Measurements from ENCODE around the gene PDGFRA.
A peak's percentile ranks its signal among the peaks of the same experiment; 100 is the strongest.

Gene PDGFRA

DNA sequence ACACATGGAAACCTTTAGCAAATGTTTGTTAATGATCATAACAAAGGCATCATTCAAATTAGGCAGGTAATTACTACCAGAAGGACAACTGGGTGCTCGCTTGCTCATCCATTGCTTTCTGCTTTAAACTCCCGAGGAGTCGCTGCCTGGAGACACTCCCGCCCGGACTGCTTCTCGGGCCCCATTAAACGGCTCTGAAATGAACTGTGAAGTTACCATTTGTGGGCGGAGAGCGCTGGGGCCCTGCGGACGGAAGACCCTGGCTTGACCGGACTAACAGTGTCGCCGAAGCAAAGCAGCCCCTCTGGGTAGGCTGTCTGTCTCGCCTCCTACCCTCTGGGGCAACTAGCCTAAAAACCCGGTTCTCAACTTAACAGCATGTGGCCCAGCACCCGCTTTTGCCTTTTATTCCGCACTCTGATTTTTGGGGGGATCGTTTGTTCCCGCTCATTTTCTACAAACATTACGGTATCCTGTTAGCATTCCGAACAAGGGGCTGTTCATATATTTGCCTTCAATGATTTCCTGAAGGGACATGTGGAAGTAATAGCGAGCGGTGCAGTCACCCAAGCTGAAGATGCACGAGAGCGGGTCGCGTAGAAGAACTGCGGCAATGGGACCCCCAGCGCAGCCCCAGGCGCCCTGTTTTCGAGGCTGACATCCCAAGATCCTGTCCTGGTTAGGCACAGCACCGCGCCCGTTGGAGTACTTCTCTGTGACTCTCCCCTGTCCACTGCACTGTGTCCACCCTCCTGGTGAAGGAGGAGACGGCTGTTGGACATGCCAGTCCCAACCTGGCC, 1.6 kb upstream of the PDGFRA start:
- TF ChIP-seq, protein P1, sequence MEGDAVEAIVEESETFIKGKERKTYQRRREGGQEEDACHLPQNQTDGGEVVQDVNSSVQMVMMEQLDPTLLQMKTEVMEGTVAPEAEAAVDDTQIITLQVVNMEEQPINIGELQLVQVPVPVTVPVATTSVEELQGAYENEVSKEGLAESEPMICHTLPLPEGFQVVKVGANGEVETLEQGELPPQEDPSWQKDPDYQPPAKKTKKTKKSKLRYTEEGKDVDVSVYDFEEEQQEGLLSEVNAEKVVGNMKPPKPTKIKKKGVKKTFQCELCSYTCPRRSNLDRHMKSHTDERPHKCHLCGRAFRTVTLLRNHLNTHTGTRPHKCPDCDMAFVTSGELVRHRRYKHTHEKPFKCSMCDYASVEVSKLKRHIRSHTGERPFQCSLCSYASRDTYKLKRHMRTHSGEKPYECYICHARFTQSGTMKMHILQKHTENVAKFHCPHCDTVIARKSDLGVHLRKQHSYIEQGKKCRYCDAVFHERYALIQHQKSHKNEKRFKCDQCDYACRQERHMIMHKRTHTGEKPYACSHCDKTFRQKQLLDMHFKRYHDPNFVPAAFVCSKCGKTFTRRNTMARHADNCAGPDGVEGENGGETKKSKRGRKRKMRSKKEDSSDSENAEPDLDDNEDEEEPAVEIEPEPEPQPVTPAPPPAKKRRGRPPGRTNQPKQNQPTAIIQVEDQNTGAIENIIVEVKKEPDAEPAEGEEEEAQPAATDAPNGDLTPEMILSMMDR (IDR thresholded peaks at IDR 0.05; ENCODE audit: control insufficient read depth, extremely low read depth, insufficient read depth) = no peak
- no peak for DNase-seq (ENCODE audit: low read depth)
- no peak overlapping the region for H3K4me3 ChIP-seq (ENCODE audit: low read depth, low read length)

DNA sequence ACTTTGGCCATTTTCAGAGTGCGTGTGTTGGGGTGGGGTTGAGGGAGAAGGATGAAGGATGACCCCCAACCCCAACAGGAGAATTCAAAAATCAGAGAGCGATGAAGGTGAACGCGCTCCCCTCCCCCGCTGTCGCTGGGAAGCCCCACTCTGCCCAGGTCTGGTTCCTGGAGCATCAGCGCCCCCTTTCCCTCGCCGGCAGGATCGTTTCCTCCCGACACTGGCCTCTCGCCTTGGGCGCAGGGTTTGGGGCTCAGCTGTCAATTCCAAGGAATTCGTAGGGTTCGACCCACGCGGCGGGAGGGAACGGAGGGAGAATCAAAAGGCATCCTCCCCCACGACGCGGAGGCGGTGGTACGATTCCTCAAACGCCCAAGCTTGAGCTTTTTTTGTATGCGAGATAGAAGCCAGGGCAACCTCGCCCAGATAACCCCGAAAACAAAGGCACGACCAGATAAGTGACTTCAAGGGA, 1.0 kb upstream of the PDGFRA start:
- TF ChIP-seq, protein P1 (IDR thresholded peaks at IDR 0.05; ENCODE audit: control insufficient read depth, extremely low read depth, insufficient read depth) = peak; percentile 92
- no peak for DNase-seq (ENCODE audit: low read depth)

DNA sequence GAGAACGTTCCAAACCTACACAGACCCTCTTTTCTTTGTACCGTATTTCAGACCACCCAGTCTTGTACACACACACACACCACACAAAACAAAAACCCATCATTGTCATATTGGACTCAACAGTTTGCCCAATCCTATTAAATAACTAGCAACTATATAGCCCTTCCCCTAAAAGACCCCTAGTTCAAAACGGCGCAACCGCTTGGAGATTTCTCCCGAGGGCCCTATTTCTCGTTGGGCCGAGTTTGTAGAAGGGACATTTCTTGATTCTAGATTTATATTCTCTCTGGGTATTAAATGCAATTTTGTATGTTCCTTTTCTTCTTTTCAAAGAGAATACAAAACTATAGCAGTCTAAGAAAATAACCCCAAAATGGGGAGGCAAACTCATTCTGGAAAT, 547 bp upstream of the PDGFRA start:
- TF ChIP-seq, protein P1 (IDR thresholded peaks at IDR 0.05; ENCODE audit: control insufficient read depth, extremely low read depth, insufficient read depth) = no peak
- no peak overlapping the region for H3K4me3 ChIP-seq (ENCODE audit: low read depth, low read length)
- DNase-seq (ENCODE audit: low read depth) = no peak

More for the DNA sequence above, 1.0 kb upstream of the PDGFRA start:
- H3K4me3 ChIP-seq (ENCODE audit: low read depth, low read length) = no peak overlapping the region

DNA sequence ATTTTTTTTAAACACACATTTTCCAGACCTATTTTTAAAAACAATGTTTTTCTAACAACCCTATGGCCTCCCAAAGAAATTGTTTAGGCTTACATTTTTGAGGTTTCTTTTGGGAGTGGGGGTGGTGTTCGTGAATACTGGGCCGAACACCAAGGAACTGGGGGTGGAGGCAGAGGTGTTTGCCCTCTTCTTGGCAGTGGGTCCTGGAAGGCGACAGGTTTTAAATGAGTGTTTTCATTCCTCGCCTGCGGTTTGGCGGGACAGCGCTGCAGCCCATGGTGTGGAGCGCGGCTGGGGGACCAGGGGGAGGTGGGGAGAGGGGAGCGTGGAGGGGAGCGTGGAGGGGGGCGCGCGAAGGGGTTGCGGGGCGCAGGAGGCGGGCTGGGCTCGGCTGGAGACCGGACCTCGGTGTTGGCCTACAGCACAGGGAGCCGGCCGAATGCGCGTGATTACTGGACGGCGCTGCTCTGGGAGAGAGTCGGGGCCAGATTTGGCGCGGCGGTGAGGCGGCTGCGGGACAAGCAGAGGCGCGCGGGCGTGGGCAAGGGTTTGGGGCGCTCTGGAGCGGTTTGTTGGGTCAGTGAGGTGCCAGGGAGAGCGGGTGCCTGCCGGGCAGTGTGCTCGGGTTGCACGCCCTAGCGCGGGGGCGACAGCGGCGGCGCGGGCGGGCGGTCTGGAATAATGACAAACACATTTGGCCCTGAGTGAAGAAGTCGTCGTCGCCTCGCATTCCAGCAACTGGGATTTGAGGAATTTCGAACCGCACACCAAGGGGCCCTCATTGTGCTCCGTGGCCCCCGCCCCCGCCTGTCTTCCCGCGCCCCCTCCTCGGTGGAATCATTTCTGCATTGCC, 764 bp downstream of the PDGFRA start:
- no peak overlapping the region for H3K4me3 ChIP-seq (ENCODE audit: low read depth, low read length)
- DNase-seq (ENCODE audit: low read depth) = no peak
- TF ChIP-seq, protein P1 (IDR thresholded peaks at IDR 0.05; ENCODE audit: control insufficient read depth, extremely low read depth, insufficient read depth) = no peak

DNA sequence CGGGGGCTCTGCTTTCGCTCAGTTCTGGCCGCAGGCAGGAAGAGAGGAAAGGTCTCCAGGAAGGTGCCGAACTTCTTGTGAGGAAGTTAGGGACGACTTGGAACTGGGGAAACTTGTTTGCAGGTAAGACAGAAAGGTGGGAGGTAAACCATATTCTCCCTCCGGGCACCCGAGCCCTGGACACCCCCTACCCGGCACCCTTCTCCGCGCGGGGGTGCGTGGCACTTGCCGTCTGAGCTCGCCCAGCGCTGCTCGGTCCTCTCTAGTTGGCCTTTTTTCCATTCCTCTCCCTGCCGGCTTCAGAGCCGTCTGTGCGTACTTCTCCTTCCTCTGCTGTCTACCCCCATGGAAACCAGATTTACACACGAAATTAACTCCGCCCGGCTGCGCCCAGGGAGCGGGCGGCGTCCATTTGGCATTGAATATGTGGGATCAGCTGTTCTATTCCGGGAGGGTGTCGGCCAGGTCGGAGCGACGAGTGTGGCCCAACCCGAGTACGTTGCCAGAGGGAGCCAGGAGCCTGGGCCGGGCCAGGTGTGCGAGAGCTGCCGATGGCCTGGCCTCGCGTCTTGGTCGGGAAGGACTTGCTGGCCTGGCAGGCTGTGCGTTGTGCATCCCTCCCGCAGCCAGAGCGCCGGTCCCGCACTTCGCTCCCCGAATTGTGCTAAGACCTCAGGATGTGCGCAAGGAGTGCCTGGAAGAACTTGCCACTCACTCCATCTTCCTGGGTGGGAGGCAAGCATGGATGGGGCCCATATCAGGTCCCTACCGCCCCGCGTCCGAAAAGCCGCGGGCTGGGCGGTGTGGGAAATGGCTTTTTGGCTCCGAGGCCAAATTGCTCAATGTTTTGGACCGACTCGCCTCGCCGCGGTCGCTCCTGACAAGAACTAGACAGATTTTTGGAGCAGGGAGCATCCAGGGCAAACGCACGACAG, 1.7 kb downstream of the PDGFRA start:
- DNase-seq (ENCODE audit: low read depth) = no peak
- TF ChIP-seq, protein P1 (IDR thresholded peaks at IDR 0.05; ENCODE audit: control insufficient read depth, extremely low read depth, insufficient read depth) = no peak
- no peak overlapping the region for H3K4me3 ChIP-seq (ENCODE audit: low read depth, low read length)

DNA sequence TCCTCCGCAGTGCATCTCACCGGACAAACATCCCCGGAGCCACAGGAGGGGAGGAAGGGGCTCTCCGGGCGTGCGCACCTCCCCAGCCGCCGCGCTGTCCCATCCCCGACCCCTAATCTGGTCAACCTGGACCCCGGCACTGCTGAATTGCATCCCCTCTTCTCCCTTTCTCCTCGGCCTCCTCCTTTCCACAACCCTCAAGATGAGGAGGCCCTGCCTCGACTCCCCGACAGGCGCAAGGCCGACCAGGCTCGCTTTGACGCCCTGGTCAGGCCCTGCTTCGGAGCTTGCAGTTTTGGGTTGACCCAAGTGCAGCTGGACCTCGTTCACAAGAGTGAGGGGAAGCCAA, 2.3 kb downstream of the PDGFRA start:
- H3K4me3 ChIP-seq (ENCODE audit: low read depth, low read length) = no peak overlapping the region
- TF ChIP-seq, protein P1 (IDR thresholded peaks at IDR 0.05; ENCODE audit: control insufficient read depth, extremely low read depth, insufficient read depth) = no peak
- DNase-seq (ENCODE audit: low read depth) = no peak
